GM12801 (cell line): ENCODE measurements around the gene CD1D.

Experiments used
- CTCF ChIP-seq: IDR thresholded peaks from one replicate; pipeline ENCODE4 v1.5.1; 2011; ENCODE audit warnings: control low read depth; ENCODE audit not compliant: insufficient read length; ENCODE audit errors: extremely low read depth

Gene CD1D

GRCh38 chr1:158154501-158154900 lies 26.2 kb upstream of the CD1D start:
- TF ChIP-seq CTCF, result no peak

GRCh38 chr1:158155673-158156072 lies 25.0 kb upstream of the CD1D start:
- TF ChIP-seq CTCF, result no peak

- no peak for TF ChIP-seq CTCF
Measured at GRCh38 chr1:158159597-158159996, 21.1 kb upstream of the CD1D start.

GRCh38 chr1:158161446-158161845 lies 19.2 kb upstream of the CD1D start:
- TF ChIP-seq CTCF, result no peak

- no peak for TF ChIP-seq CTCF
Measured at GRCh38 chr1:158163000-158163947, 17.4 kb upstream of the CD1D start.

- TF ChIP-seq CTCF, result no peak
Measured at GRCh38 chr1:158169105-158169504, 11.6 kb upstream of the CD1D start.

GRCh38 chr1:158176399-158176798 lies 4.3 kb upstream of the CD1D start:
- no peak for TF ChIP-seq CTCF
